Daoy (cell line): Measurements from ENCODE around the gene NPRL2. TPM values are rescaled to one million over a fixed set of nuclear protein-coding genes. Genes with fewer than 3 reads are reported as not detected.
A peak's percentile ranks its signal among the peaks of the same experiment; 100 is the strongest.

ENCODE experiments used
- DNase-seq: peaks from one replicate; pipeline ENCODE4 v3.0.0-alpha.2; 2015; ENCODE audit warnings: low read depth
- total RNA-seq: library from RNA; depleted of rRNA; stranded (reverse); fragments of >200 nt; shearing (Covaris generic); gene quantifications from 2 replicates; pipeline ENCODE4 v1.2.3, GENCODE V29; 2014

NPRL2 gene
- total RNA-seq, 1 experiment from 2014 or later: 20.6 TPM

- DNase-seq: no peak
Measured at GRCh38 chr3:50350213-50350526, 405 bp downstream of the NPRL2 start.

GRCh38 chr3:50347187-50347813 lies 3.3 kb downstream of the NPRL2 start:
- peak; percentile 77 for DNase-seq

- DNase-seq: peak; percentile 70
Measured at GRCh38 chr3:50345586-50346234, 4.9 kb downstream of the NPRL2 start, which contains the start of gene ZMYND10. ZMYND10 (minus strand) TSS chr3:50345732; CDS start chr3:50345579, 153 bp downstream.

- no peak for DNase-seq
Measured at GRCh38 chr3:50345008-50345407, 5.6 kb downstream of the NPRL2 start.

GRCh38 chr3:50342813-50343633 lies 7.6 kb downstream of the NPRL2 start:
- no peak for DNase-seq

- no peak for DNase-seq
Measured at GRCh38 chr3:50341996-50342650, 8.5 kb downstream of the NPRL2 start.

GRCh38 chr3:50341537-50341936 lies 9.0 kb downstream of the NPRL2 start:
- no peak for DNase-seq

GRCh38 chr3:50340448-50341329 lies 9.9 kb downstream of the NPRL2 start, which contains the start of gene RASSF1:
RASSF1 (minus strand) TSS chr3:50340836; CDS start chr3:50340805, 31 bp downstream.
- DNase-seq: no peak

GRCh38 chr3:50340147-50340447 lies 10.5 kb downstream of the NPRL2 start:
- no peak for DNase-seq

- no peak for DNase-seq
Measured at GRCh38 chr3:50339485-50340146, 11.0 kb downstream of the NPRL2 start.

GRCh38 chr3:50338965-50339364 lies 11.6 kb downstream of the NPRL2 start:
- DNase-seq: no peak

GRCh38 chr3:50337175-50337861 lies 13.3 kb downstream of the NPRL2 start:
- peak; percentile 98 for DNase-seq

GRCh38 chr3:50336452-50337174 lies 14.0 kb downstream of the NPRL2 start:
- peak; percentile 32 for DNase-seq

- no peak for DNase-seq
Measured at GRCh38 chr3:50334339-50335075, 16.1 kb downstream of the NPRL2 start.

- no peak for DNase-seq
Measured at GRCh38 chr3:50333744-50334328, 16.7 kb downstream of the NPRL2 start.

GRCh38 chr3:50331364-50331907 lies 19.1 kb downstream of the NPRL2 start:
- DNase-seq: no peak

- DNase-seq: no peak
Measured at GRCh38 chr3:50330330-50330729, 20.2 kb downstream of the NPRL2 start.
